Left renal cortex interstitium (tissue), 4 donors: ENCODE data around the gene MADD. TPM values are rescaled to one million over a fixed set of nuclear protein-coding genes. Genes with fewer than 3 reads are reported as not detected.

ENCODE experiments used
- DNase-seq, 4 donors: peaks; one replicate each; pipeline ENCODE4 v3.0.0-alpha.2; 2013; ENCODE audit warnings: low read depth in 4 of 4, low spot score in 2 of 4, missing footprints in 1 of 4
- polyA plus RNA-seq, 4 donors: library from polyadenylated mRNA; unstranded; fragments of 120-200 nt; gene quantifications; one replicate each; pipeline ENCODE4 v1.2.1, GENCODE V29; 2013; ENCODE audit not compliant: insufficient read length in 4 of 4

The MADD gene
- polyA plus RNA-seq, 4 donors, result 35.2 to 60.2 (median 46.6) TPM

DNA sequence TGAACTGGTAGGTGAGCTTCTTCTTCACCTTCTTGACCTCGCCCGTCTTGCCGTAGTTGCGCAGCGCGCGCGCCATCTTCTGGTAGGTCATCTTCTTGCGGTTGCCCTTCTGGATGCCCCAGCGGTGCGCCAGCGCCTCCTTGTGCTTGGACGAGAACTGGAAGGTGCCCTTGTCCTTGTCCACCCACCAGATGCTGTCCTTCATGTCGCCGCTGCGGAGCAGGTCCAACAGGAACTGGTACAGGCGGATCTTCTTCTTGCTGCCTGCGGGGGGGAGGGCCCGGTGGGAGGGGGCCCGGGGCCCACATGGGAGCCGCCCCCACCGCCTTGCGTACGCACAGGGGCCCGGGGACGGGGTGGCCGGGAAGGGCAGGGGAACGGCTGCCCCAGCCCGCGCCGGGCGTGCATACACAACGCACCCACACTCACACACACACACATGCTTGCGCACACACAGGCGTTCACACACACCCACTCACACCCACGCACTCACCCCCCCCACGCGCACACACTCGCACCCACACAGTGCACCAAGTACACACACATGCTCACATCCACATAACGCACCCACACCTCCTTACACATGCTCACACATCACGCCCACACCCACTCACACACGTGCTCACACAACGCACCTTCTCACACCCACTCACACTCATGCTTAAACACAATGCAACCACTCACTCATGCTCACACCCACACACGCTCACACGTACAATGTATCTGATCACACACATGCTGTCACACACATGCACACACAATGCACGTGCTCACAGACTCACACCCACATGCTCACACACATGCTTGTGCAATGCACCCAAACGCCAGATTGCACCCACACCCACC is 85.6 kb downstream of the MADD start:
- peak in 3 of 4 donors; percentile 70 to 85 (median 82) for DNase-seq

DNA sequence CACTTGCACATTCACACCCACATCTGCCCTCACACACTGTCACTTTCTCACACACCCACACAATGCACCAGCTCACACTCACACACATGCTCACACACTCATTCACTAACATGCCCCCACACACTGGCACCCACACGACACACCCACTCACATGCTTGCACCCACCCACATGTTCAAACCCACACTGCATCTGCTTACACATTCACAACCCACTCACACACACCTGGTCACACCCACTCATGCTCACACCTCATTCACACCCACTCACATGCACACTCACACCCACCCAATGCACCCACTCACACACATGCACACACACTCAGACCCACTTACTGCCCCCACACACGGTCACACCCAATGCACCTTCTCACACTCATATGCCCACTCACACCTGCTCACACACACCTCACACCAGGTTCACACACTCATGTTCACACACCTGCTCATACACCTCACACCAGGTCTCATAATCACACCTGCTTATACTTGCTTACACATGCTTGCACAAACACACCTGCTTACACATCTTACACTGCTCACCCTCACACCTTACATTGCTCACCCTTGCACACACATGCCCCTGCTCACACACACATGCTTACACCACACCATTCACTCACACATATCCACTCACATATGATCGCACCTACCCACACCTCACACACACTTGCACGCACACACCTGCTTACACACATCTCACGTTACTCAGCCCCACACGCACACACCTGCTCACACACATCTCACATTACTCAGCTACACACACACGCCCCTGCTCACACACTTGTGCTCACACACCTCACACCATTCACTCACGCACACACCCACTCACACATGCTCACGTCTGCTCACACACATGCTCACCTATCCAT is 86.4 kb downstream of the MADD start:
- DNase-seq, result no peak

DNA sequence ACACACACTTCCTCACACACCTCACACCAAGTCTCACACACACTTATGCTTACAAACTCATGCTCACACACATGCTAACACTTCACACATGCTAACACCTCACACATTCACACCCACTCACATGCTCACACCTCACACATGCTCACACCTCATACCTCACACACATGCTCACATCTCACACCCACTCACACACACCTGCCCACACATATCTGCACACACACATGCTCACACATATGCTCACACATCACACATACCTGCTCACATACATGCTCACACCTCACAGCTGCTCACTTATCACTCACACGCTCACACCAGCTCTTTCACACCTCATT is 87.0 kb downstream of the MADD start:
- DNase-seq, result no peak

DNA sequence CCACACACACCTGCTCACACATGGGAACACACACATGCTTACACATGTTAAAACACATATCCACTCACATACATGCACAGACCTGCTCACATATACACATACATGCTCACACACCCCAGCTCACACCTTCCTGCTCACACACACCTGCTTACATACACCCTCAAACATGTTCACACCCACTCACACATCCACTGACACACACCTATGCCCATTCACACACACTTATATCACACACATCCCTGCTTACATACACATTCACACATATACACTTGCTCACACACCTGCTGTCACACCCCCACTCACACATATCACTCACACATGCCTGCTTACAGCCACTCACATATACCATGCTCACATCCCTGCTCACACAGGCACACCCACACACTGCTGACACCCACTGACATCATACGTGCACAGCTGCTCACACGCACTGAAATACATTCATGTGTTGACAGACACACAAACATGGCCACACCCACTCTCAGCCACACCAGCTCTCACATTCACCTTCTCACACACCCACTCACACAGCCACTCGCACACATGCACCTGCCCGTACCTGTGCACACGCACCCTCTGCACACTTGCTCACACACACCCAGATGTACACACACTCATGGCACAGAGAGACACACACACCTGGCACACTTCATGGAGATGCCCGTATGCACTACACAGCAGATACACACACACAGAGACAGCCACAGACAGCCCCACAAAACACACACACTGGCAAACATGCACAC is 88.2 kb downstream of the MADD start:
- DNase-seq, result no peak

DNA sequence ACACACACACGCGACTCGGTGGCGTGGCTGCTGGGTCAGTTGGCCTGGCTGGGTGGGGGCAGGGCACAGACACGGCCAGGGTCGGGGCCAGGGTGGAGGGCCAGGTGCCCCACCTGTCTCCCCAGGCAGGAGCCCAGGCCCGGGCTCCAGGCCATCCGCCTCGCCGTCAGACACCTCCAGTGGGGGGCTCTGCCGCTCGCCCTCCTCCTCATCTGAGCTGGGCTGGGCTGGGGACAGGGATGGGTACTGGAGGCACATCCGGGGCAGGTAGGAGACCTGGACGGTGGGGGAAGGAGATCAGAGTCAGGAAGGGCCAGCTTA is 88.8 kb downstream of the MADD start:
- no peak for DNase-seq

DNA sequence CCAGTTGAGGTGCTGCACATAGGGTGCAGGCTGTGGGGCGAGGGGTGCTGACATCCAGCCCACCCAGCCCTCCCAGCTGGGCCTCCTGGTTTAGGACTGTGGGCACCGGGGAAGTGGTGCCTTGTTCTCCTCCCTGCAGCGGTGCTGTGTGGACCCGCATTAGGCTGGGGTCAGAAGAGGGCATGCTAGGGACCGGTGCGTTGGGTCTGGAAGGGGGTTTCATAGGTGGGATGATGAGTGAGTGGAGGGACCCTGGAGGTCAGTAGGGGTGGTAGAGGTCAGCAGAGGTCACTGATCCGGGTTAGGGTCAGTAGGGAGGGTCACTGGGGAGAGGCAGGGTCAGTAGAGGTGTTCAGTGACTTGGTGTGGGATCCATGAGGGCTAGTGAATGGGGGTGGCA is 89.2 kb downstream of the MADD start:
- no peak for DNase-seq

DNA sequence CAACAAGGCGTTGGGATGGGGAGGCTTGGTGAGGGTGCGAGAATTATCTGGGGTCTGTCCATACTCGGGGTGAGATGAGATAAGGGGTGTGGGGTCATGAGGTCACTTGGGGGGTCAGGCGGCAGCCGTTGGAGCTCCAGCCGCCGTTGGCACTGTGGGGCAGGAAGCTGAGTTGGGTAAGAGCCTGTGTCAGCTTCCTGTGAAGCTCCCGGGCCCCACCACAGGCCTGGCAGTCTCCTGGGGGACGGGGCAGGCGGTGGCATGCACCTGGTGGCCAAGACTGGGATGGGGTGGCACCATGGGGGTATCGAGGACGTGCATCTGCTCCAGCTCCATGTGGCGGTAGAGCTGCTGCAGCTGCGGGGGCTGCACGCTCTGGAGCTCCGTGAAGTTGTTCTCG is 89.7 kb downstream of the MADD start:
- DNase-seq, result no peak

DNA sequence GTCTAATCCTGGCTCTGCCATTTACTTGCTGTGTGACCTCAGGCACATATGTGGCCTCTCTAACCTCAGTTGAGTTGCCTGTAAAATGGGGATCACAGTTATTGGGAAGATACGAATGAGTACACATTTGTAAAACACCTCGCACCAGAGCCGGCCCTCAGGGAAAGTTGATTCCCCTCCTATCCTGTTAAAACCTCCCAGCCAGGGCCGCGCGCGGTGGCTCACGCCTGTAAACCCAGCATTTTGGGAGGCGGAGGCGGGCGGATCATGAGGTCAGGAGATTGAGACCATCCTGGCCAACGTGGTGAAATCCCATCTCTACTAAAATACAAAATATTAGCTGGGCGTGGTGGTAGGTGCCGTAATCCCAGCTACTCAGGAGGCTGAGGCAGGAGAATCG is 90.4 kb downstream of the MADD start:
- no peak for DNase-seq

DNA sequence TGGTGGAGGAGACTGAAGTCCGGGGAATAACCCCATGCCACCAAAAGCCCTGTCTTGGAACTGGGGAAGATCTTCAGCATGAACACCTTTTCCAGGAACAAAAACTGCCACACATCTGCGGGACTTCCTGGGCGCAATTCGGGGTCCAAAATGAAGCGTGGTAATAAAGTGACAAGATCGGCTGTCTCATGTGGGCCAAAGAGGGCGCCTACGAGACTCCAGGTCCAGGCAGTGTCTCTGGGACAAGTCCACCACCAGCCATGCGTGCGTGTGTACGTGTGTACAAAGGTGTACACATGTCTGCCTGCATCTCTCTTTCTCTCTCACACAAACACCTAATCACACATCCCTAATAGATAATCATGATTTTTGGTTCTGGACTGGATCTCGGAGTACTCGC is 91.5 kb downstream of the MADD start:
- DNase-seq, result no peak

DNA sequence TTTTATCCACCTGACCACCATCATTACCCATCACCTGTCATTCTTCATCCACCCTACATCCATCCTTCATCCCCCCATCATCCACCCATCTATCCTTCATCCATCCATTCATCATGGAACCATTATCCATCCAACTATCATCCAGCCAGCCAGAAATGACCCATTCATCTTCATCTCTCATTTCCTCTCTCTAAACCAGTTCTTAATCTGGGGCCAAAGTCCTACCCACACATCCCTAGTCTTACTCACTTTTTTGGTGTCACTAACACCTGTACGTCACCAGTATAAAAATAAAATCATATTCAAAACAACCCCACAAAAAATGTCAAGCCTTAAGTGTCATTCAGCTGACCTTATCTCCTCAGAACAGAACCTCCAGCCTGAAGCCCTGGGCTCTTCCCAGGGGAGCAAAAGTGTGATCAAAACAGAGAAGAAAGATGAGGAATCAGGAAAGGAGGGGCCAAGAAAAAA is 96.1 kb downstream of the MADD start:
- no peak for DNase-seq

DNA sequence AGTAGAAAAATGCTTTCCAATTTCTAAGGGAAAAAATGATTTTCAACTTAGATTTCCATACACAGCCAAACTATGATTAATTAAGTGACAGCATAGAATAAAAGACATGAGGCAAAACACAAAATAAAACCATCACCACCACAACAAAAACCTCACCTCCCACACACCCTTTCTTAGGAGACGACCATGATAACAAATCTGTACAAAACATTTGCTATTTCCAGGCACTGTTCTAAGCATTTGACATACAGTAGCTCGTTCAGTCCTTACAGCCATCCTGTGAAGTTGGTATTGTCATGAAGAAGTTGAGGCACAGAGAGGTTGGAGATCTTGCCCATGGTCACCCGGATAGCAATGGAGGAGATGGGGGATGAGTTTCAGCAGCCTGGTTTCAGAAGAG is 99.7 kb downstream of the MADD start:
- DNase-seq, result no peak

DNA sequence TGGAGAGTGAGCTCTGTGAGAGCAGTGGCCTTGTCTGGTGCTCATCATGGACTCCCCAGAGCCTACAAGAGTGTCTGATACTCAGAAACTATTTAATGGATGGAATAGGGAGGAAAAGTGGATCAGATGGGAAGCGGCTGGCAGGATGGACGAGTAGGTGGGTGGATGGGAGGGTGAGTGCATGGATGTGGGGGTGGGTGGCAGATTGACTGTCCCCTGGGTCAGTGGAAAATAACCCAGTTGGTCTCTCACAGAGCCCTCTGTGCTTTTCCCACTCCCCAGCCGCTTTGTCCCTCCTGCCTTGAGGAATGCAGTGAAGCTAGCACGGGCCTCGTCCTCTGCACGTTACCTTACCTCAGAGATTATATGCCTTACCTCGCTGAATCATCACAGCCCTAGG is 102.5 kb downstream of the MADD start:
- no peak for DNase-seq

DNA sequence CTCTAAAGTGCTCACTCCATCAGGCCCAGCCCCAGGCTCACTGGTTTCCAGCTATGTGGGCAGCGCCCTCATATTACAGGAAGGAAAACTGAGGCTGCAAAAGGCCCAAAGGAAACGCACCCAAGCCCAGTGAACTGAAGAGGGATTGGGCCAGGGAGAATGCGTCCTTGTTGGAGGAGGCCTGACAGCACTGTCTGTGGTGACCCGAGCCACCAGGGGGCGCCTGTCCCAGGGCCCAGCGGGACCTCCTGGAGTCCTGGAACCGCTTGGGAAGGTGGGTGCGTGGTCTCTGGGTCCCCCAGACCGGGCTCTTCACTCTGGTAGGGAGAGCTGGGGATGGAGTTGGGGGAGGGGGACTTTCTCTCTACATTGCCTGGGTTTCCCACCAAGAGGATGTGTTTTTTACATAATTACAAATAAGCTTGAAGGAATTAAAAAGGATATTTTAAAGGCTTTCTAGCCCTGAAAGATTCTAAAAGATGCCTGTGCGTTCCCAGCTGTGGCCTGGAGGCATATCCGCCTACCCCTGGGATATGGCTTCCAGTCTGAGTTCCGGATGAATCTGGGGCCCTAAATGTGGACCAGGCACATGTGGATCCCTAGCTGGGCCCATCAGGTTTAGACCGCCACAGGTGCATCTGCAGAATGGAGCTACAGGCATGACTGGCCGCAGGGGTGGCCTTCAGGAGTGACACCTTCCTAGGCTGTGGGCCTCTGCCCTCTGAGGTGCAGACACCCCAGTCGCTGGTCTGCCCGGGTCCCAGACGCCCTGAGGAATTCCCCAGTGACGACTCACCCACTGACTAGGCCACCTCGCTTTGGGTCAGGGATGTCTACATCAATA is 104.2 kb downstream of the MADD start:
- peak in 2 of 4 donors; percentile 39 to 46 for DNase-seq

DNA sequence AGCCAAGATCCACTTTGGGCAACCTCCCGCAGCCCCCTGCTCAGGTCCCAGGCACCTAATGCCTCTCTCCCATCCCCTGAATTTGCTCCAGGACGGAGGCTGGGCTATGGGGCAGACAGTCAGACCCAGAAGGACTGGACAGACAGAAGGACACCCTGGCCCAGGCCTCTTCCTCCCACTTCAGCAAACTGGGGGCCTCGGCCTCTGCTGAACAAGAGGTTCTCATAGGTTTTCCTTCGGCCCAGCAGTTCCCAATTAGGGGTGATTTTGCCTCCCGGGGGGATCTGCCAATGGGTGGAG is 104.7 kb downstream of the MADD start:
- no peak for DNase-seq

DNA sequence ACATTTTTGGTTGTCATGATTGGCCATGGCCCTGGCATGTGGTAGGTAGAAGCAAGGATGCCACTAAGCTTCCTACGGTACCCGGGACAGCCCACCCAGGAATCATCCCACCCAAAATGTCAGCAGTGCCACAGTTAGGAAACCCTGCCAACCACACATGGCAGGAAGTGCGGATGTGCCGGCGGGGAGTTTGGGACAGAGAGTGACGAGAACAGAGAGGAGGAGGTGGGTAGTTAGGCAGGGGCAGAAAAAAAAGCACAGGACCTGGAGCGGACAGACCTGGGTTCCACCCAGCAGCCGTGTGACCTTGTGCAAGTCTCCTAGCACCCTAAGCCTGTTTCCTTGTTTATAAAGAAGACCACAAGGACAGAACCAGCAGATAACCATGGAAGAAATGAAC is 105.1 kb downstream of the MADD start:
- no peak for DNase-seq

DNA sequence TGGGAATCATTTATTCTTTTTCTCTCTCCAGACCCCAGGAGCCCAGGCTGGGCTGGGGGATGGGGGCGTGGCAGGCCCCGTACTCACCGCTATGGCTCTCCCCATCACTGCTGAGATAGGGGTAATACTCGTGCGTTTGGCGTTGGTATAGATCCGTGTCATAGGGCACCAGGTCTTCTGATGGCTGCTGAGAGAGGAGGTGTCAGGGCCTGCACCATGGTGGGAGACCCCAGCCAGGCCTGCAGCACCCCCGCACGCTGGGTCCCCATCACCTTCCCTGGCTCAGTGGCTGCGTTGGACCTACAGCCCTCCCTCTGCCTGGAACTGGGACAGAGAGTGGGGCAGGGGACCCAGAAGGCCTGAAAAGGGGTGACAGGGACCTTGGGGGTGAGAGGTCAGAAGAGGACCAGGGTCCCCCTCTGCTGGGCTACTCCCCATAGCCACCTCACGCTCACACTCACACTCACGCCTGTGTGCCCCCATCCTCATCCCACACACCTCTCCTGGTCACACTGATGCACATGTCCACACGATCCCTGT is 105.7 kb downstream of the MADD start:
- no peak for DNase-seq

DNA sequence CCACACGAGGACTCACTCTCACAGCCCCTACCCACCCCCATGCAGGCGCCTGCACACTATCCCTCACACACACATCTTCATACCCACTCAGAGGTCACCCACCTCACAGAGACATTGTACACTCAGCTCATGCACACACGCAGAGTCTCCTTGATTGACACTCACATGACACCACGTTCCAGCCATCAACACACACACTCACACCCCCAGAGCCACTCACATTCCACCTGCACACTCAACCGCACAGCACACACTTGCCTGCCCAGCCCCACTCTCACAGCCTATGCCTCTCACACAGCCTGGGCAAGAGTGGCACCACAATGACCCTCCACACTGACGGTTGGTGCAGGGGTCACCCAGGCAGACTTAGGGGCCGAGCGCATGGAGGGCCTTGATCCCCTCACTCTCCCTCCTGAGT is 106.2 kb downstream of the MADD start:
- DNase-seq, result no peak

DNA sequence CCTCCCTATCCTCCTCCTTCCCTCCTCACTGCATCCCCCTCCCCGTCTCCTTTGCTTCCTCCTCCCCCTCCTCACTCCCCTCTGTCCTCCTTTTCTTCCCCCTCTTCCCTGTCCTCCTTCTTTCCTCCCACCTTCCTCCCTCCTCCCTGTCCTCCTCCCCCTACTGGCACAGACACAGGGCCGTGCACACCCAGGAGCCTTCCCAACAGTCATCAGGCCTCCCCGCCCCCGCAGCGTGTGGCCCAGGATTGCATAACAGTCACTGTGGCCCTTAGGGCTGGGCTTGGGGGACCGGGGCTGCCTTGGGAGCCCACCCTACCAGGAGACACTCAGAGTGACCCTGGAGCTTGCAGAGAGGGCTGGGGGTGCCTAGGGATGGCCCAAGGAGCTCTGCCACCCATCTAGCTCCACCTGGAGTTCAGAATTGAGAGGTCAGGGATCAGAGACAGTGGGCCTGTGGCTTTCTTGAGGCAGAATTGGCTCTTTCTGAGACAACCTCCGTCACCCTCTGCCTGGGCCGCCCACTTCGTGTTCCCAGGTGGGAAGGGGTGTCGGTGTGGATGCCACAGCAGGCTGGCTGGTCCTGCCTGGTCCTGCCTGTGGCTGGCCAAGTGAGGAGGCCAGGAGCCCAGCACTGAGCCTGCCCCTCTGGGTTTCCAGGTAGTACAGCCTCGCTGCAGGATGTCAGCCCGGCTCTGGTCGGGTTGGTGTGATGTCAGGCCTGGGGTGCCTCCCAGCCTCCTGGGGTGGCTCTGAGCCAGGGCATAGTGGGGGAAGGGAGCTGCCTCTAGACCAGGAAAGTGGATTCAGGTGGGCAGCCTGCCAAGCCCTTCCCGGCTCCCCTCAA is 106.8 kb downstream of the MADD start:
- no peak for DNase-seq

DNA sequence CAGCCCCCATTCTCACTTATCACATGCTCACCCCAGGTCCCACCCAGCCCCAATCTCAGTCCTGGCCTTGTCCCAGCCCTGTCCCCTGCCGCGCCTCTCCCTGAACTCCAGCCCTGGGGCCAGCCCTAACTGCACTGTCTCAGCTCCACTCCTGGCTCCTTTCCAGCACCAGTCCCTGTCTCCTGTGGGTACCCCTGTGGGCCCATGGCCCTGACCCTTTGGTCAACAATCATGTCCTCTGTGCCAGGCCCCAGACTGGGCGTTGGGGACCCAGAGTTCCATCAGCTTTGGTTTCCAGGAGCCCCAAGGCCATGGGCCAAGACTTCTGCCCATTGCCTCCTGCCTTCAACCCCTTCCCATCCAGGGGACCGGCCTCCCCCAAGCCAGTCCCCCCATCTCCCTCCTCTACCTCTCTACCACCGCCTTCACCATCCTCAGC is 107.7 kb downstream of the MADD start:
- no peak for DNase-seq
